ENCODE data around the gene PRKG1. TPM values are rescaled to one million over a fixed set of nuclear protein-coding genes. Genes with fewer than 3 reads are reported as not detected.

The PRKG1 gene
- total and polyA plus RNA-seq, 2 of the 8 experiments (the other 6 are each of a cell fraction or from before 2014, with no cell fraction given) = 4.2 to 15.2 TPM

DNA sequence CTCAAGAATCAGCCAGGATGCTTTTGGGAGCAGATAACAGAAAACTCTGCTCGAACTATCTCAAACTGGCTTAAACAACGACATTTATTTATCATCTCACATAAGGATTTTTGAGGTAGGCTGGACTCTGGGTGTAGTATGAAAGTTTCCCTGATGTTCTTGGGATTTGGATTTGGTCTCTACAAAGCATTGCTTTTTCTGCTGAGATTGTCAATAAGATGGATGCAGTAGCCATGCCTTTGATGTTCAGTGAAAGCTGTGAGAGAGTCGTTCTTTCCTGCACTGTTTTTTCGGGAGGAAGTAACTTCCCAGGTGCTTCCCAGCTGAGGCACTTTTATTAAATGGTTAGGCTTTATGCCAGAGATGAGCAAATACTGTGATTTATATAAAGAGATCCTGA is 181.1 kb downstream of the PRKG1 start:
- Histone ChIP-seq H3K4ac (replicated peaks; ENCODE audit: insufficient read length, low read depth, low read length) (no peak overlapping the region), H3K4me2 (ENCODE audit: insufficient read depth in 1 of 2, low read depth in 2 of 2, low read length in 2 of 2) (no peak overlapping the region), H3K4me3 (ENCODE audit: extremely low read depth in 1 of 4, insufficient read depth in 2 of 4, low read depth in 3 of 4, low read length in 4 of 4) (no peak overlapping the region), H3K79me1 (ENCODE audit: low read depth, low read length) (no peaks in the 10 kb centered on the region), H2AK5ac (ENCODE audit: low read depth, low read length) (no peak overlapping the region), H3K56ac (replicated peaks; ENCODE audit: insufficient read length, low read depth, low read length) (no peak overlapping the region), H3K27ac (ENCODE audit: low read depth, low read length) (no peak overlapping the region), H2BK5ac (ENCODE audit: low read depth, low read length) (no peak overlapping the region), H3K23ac (ENCODE audit: insufficient read length) (no peak overlapping the region), H3K4me1 (replicated peaks in 1 of 4; ENCODE audit: control insufficient read depth in 3 of 4, insufficient read depth in 4 of 4, low read length in 3 of 4) (peaks cover 2 to 15% (median 6%) of the 10 kb centered on the region in 4 experiments; a peak in 3 of 7 replicates), H4K8ac (ENCODE audit: extremely low read depth, insufficient read depth, low read length) (no peak overlapping the region), H2BK12ac (ENCODE audit: low read depth, low read length) (no peak overlapping the region), H3K9me3 (ENCODE audit: insufficient read depth in 2 of 2, low read depth in 1 of 2, low read length in 1 of 2) (no peaks in the 10 kb centered on the region), H4K20me1 (replicated peaks in 1 of 2; ENCODE audit: control insufficient read depth in 1 of 2, insufficient read depth in 2 of 2, low read length in 2 of 2) (no peaks in the 10 kb centered on the region), H3K23me2 (ENCODE audit: low read depth, low read length) (no peaks in the 10 kb centered on the region), H3K9ac (replicated peaks in 1 of 4; ENCODE audit: extremely low read depth in 1 of 4, low read depth in 3 of 4, low read length in 3 of 4) (no peak overlapping the region), H2BK15ac (ENCODE audit: low read length) (no peak overlapping the region), H2BK120ac (replicated peaks; ENCODE audit: low read depth, low read length) (no peak overlapping the region), H3K18ac (ENCODE audit: extremely low read depth, low read length) (no peak overlapping the region), H3K27me3 (replicated peaks in 1 of 4; ENCODE audit: control insufficient read depth in 3 of 4, extremely low read depth in 1 of 4, insufficient read depth in 3 of 4, low read length in 3 of 4) (no peaks in the 10 kb centered on the region; a peak in 1 of 7 replicates), H3K36me3 (ENCODE audit: control insufficient read depth in 2 of 4, insufficient read depth in 4 of 4, low read length in 3 of 4) (no peaks in the 10 kb centered on the region), H4K91ac (replicated peaks; ENCODE audit: insufficient read length, low read length) (no peak overlapping the region), H3K79me2 (ENCODE audit: control insufficient read depth in 1 of 2, insufficient read depth in 2 of 2, low read length in 2 of 2) (no peaks in the 10 kb centered on the region; a peak in 1 of 4 replicates), H2BK20ac (ENCODE audit: low read length) (no peak overlapping the region), H2AFZ (ENCODE audit: low read length) (no peak overlapping the region), H3K14ac (ENCODE audit: insufficient read length) (no peak overlapping the region), H4K5ac (ENCODE audit: insufficient read length, low read depth, low read length) (no peak overlapping the region)
- POLR2A ChIA-PET (ENCODE audit: partially characterized antibody) = interaction anchor here (1.4 kb wide), 1 partner anchor 182 kb away, joined by 3 read pairs; no protein-coding TSS in a partner anchor
- DNase-seq (ENCODE audit: low read depth in 1 of 2, low spot score in 2 of 2) = no peak
- CTCF ChIA-PET (ENCODE audit: partially characterized antibody) = no interaction called here
- FAIRE-seq = no peak
- WGBS, 2 experiments (ENCODE audit: extremely low coverage in 1 of 2, insufficient coverage in 1 of 2, insufficient read length in 1 of 2, insufficient replicate concordance in 2 of 2, low coverage in 1 of 2, low lambda C conversion rate in 2 of 2, missing lambda C conversion rate in 1 of 2) = 86% methylated on average over 4 of the region's 4 CpGs; no CpG with 5 or more reads in 1 of the 2 experiments
- TF ChIP-seq KDM4A (IDR thresholded peaks at IDR 0.05; ENCODE audit: low read depth, low read length, severe bottlenecking) (no peak), FOSL1 (IDR thresholded peaks at IDR 0.05; ENCODE audit: insufficient read depth, low read depth, low read length) (no peak), PHF8 (conservative IDR thresholded peaks at IDR 0.05; ENCODE audit: low read depth, low read length) (no peak), RFX5 (IDR thresholded peaks at IDR 0.05; ENCODE audit: borderline replicate concordance, low read depth, low read length) (no peak), SP1 (IDR thresholded peaks at IDR 0.05; ENCODE audit: low read depth, low read length) (no peak), MAFK (IDR thresholded peaks at IDR 0.05; ENCODE audit: low read depth, low read length) (no peak), CBX5 (IDR thresholded peaks at IDR 0.05; ENCODE audit: low read depth, low read length) (no peak), EZH2 (IDR thresholded peaks at IDR 0.05; ENCODE audit: low read depth, low read length, severe bottlenecking) (no peak), RBBP5 (IDR thresholded peaks at IDR 0.05; ENCODE audit: borderline replicate concordance, low read depth, low read length) (no peak), TBP (IDR thresholded peaks at IDR 0.05; ENCODE audit: low read depth, low read length) (no peak), RNF2 (IDR thresholded peaks at IDR 0.05; ENCODE audit: borderline replicate concordance, low read depth, low read length, missing control alignments, poor library complexity, severe bottlenecking) (no peak), GTF2F1 (IDR thresholded peaks at IDR 0.05; ENCODE audit: borderline replicate concordance, low read depth, low read length) (no peak), KDM5A (IDR thresholded peaks at IDR 0.05; ENCODE audit: low read length) (no peak), BRCA1 (IDR thresholded peaks at IDR 0.05; ENCODE audit: low read depth, low read length) (no peak)

All from H1 (cell line).